ENCODE results near the gene CALM1.

GRCh38 chr14:90409209-90409730, 12.4 kb downstream of the CALM1 start:
- no peak for TF ChIP-seq CTCF (IDR thresholded peaks at IDR 0.05)
- TF ChIP-seq POLR2A (IDR thresholded peaks at IDR 0.05): no peak
